Common myeloid progenitor, CD34-positive (primary cell): ENCODE data around the gene SLC22A1. TPM values are rescaled to one million over a fixed set of nuclear protein-coding genes. Genes with fewer than 3 reads are reported as not detected.

ENCODE experiments used
- CTCF ChIA-PET: fragments of 350-600 bp; sonication (Branson Sonifier 250); formaldehyde crosslinking; loops from one replicate; lab custom pipeline; 2021; ENCODE audit warnings: antibody characterized with exemption; lab: Charles Lee
- POLR2A ChIA-PET: fragments of 350-600 bp; sonication (Branson Sonifier 250); formaldehyde crosslinking; loops from one replicate; lab custom pipeline; 2021; ENCODE audit warnings: antibody characterized with exemption; lab: Charles Lee
- DNase-seq, 3 donors: peaks; one replicate each; pipeline versions ENCODE4 v3.0.0 to v3.0.0-alpha.2; 2013
- H3K27ac ChIP-seq, 2 experiments: 1 replicate in 1 of 2; 2 replicates in 1 of 2; pipeline ENCODE4 v1.7.0; 2013; ENCODE audit warnings: inconsistent platforms in 2 of 2, low read length in 2 of 2, mild to moderate bottlenecking in 2 of 2, low read depth in 1 of 2, moderate library complexity in 1 of 2; ENCODE audit not compliant: severe bottlenecking in 2 of 2, insufficient read depth in 1 of 2, poor library complexity in 1 of 2
- H3K27me3 ChIP-seq, 5 experiments: replicated peaks in 2 of 5; 1 replicate in 3 of 5; 2 replicates in 2 of 5; pipeline versions ENCODE4 v1.6.1 to v1.7.0; 2013; ENCODE audit warnings: low read length in 4 of 5, mild to moderate bottlenecking in 2 of 5, moderate library complexity in 2 of 5, inconsistent platforms in 1 of 5; ENCODE audit not compliant: insufficient read depth in 5 of 5, control insufficient read depth in 4 of 5
- H3K36me3 ChIP-seq, 4 experiments: 1 replicate in 2 of 4; 2 replicates in 2 of 4; pipeline versions ENCODE4 v1.6.1 to v1.7.0; 2013; ENCODE audit warnings: low read length in 3 of 4, control low read depth in 1 of 4, mild to moderate bottlenecking in 1 of 4; ENCODE audit not compliant: control insufficient read depth in 4 of 4, insufficient read depth in 4 of 4
- H3K4me1 ChIP-seq, 4 experiments: 1 replicate in 3 of 4; 2 replicates in 1 of 4; pipeline versions ENCODE4 v1.6.1 to v1.7.1; 2013; ENCODE audit warnings: low read length in 3 of 4, mild to moderate bottlenecking in 3 of 4, control low read depth in 1 of 4, inconsistent platforms in 1 of 4, moderate library complexity in 1 of 4; ENCODE audit not compliant: control insufficient read depth in 4 of 4, insufficient read depth in 4 of 4; ENCODE audit errors: control extremely low read depth in 1 of 4
- H3K4me3 ChIP-seq, 7 experiments: 1 replicate in 4 of 7; 2 replicates in 3 of 7; pipeline versions ENCODE4 v1.5.1 to v1.7.0; 2013; ENCODE audit warnings: mild to moderate bottlenecking in 7 of 7, low read length in 6 of 7, moderate library complexity in 6 of 7, inconsistent platforms in 2 of 7, low read depth in 2 of 7, control low read depth in 1 of 7; ENCODE audit not compliant: insufficient read depth in 4 of 7, control insufficient read depth in 1 of 7; ENCODE audit errors: extremely low read depth in 1 of 7
- H3K9me3 ChIP-seq, 5 experiments: 1 replicate in 4 of 5; 2 replicates in 1 of 5; pipeline versions ENCODE4 v1.6.1 to v1.7.1; 2013; ENCODE audit warnings: low read length in 4 of 5, mild to moderate bottlenecking in 2 of 5, inconsistent platforms in 1 of 5, low read depth in 1 of 5, moderate library complexity in 1 of 5; ENCODE audit not compliant: control insufficient read depth in 4 of 5, insufficient read depth in 2 of 5; ENCODE audit errors: control extremely low read depth in 1 of 5
- WGBS: methylation state at CpG from one replicate; pipeline ENCODE4 v1.1.5; 2013; ENCODE audit not compliant: insufficient coverage; 5-methylcytosine and 5-hydroxymethylcytosine counted together
- polyA plus RNA-seq: library from polyadenylated mRNA; unstranded; fragments of 120-200 nt; gene quantifications from one replicate; pipeline ENCODE4 v1.2.1, GENCODE V29; 2013

The SLC22A1 gene
- not detected for polyA plus RNA-seq

DNA sequence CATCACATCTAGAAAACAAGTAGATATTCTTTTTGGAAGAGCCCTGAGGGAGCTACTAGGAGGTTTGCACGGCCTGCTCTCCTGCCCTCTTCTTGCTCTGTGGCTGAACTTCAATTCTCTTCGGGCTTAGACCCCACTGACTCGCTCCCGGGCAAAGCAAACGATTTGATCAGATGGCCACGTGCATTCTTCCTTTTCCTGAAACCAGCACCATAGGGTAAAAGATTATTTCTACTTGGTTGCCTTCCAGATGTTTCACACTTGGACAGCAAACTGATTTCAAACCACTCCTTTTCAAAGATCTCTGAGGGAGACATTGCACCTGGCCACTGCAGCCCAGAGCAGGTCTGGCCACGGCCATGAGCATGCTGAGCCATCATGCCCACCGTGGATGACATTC lies at the start of gene SLC22A1:
Gene SLC22A1, plus strand, starts transcription at position 258 of the 400 bp plus-strand sequence. Its CDS starts 121 bp downstream, at position 379.
- ChIA-PET CTCF (interaction anchor here (1.2 kb wide), 1 partner anchor 16 kb away, joined by 3 read pairs; no protein-coding TSS in a partner anchor), POLR2A (no interaction called here)
- H3K36me3 ChIP-seq = no peaks in the 10 kb centered on the region
- H3K27me3 ChIP-seq = peaks cover 0 to 28% (median 6%) of the 10 kb centered on the region in 5 experiments
- 90% methylated on average over 4 of the region's 8 CpGs for WGBS
- no peaks in the 10 kb centered on the region for H3K4me1 ChIP-seq
- DNase-seq = no peak
- peaks cover 0 to 18% (median 8%) of the 10 kb centered on the region in 5 experiments for H3K9me3 ChIP-seq
- H3K27ac ChIP-seq = no peak within 1 kb of the TSS
- no peak within 1 kb of the TSS for H3K4me3 ChIP-seq

DNA sequence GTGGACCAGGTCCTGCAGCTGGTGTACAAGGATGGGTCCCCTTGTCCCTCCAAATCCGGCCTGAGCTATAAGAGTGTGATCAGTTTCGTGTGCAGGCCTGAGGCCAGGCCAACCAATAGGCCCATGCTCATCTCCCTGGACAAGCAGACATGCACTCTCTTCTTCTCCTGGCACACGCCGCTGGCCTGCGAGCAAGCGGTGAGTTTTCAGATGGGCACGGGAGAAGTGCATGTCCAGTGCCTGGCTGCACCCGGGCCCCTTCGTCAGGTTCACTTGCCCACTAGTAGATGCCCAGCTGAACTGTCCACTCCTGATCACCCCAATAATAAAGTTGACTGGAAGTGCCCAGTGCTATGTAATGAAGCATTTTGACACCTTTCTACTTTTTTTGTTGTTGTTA lies 48.3 kb upstream of the SLC22A1 start:
- Histone ChIP-seq H3K27me3 (peaks cover 0 to 31% (median 0%) of the 10 kb centered on the region in 5 experiments), H3K9me3 (no peaks in the 10 kb centered on the region), H3K36me3 (peaks cover 0 to 28% (median 3%) of the 10 kb centered on the region in 4 experiments), H3K4me1 (peaks cover 4 to 13% (median 7%) of the 10 kb centered on the region in 4 experiments), H3K4me3 (no peak overlapping the region), H3K27ac (no peak overlapping the region)
- POLR2A ChIA-PET = no interaction called here
- CTCF ChIA-PET = interaction anchor here (1.0 to 2.3 kb wide), 3 partner anchors 10 to 18 kb away, joined by 4 to 7 read pairs (median 7); no protein-coding TSS in a partner anchor
- DNase-seq = no peak
- 95% methylated on average over 7 of the region's 9 CpGs for WGBS

DNA sequence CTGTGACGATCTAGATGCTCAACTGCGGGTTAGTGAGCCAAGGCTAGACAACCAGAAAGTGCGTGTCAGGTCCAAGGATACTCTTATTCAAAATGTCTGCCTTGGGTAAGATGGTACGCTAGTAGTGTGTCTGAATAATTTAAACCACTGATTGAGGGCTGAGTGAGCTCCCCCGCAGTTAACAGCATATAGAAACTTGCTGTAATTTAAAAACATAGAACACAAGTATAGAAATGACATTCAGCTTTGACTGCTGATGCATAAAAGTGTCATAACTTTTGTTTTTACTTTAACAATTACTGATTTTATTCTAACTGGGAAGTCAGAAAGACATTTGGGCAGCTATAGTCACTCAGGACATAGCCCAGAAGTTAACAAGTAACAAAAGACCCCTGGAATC lies 45.6 kb upstream of the SLC22A1 start:
- Histone ChIP-seq H3K9me3 (peaks cover 0 to 2% (median 0%) of the 10 kb centered on the region in 5 experiments), H3K4me1 (no peaks in the 10 kb centered on the region), H3K4me3 (no peak overlapping the region), H3K27ac (no peak overlapping the region), H3K27me3 (peaks cover 0 to 13% (median 0%) of the 10 kb centered on the region in 5 experiments), H3K36me3 (peaks cover 0 to 37% (median 7%) of the 10 kb centered on the region in 4 experiments)
- no peak for DNase-seq
- ChIA-PET CTCF (interaction anchor here (0.8 to 4.3 kb wide), 5 partner anchors 8 to 29 kb away, joined by 3 to 21 read pairs (median 3); no protein-coding TSS in a partner anchor), POLR2A (no interaction called here)
- 94% methylated on average over 3 of the region's 5 CpGs for WGBS

DNA sequence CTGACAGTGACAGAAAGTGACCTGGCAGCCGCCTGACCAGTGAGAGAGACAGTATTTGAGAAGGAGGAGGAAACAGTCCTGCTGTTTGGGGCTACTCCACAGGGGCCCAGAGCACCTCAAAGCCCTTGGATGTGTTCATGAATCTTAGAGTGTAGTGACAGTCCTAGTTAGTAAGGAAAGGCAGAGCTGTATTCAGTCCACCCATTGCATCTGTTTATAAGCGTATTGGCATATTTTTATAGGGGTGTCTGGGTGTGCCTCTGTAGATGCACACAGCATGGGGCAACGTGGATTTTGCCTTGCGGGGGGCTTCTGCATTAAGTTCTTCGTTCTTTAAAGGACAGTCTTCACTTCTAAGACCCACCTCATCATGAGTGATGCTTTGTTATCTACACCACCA lies 44.6 kb upstream of the SLC22A1 start:
- CTCF ChIA-PET = interaction anchor here (4.3 kb wide), 1 partner anchor 11 kb away, joined by 21 read pairs; no protein-coding TSS in a partner anchor

GRCh38 chr6:160077526-160077925 lies 44.1 kb upstream of the SLC22A1 start:
- Histone ChIP-seq H3K27ac (no peak overlapping the region), H3K27me3 (peaks cover 0 to 6% (median 0%) of the 10 kb centered on the region in 5 experiments), H3K4me3 (no peak overlapping the region), H3K9me3 (peaks cover 0 to 7% (median 0%) of the 10 kb centered on the region in 5 experiments), H3K36me3 (peaks cover 0 to 26% (median 6%) of the 10 kb centered on the region in 4 experiments), H3K4me1 (no peaks in the 10 kb centered on the region)
- CTCF ChIA-PET = interaction anchor here (0.8 to 4.3 kb wide), 2 partner anchors 11 to 16 kb away, joined by 3 to 21 read pairs; no protein-coding TSS in a partner anchor
- no peak for DNase-seq
- POLR2A ChIA-PET = no interaction called here
- no CpG with 5 or more reads among the region's 2 CpGs for WGBS

More for the DNA sequence above, 44.6 kb upstream of the SLC22A1 start:
- H3K27me3 ChIP-seq = peaks cover 0 to 7% (median 0%) of the 10 kb centered on the region in 5 experiments
- no peak for DNase-seq
- peaks cover 0 to 7% (median 0%) of the 10 kb centered on the region in 5 experiments for H3K9me3 ChIP-seq
- H3K36me3 ChIP-seq = peaks cover 0 to 30% (median 6%) of the 10 kb centered on the region in 4 experiments
- no peak overlapping the region for H3K4me3 ChIP-seq
- WGBS = 100% methylated on average over 2 of the region's 5 CpGs
- POLR2A ChIA-PET = no interaction called here
- no peak overlapping the region for H3K27ac ChIP-seq
- H3K4me1 ChIP-seq = no peaks in the 10 kb centered on the region

GRCh38 chr6:160078883-160079685 lies 42.5 kb upstream of the SLC22A1 start:
- H3K27ac ChIP-seq = no peak overlapping the region
- H3K9me3 ChIP-seq = peaks cover 0 to 7% (median 0%) of the 10 kb centered on the region in 5 experiments
- H3K4me1 ChIP-seq = no peaks in the 10 kb centered on the region
- H3K36me3 ChIP-seq = peaks cover 0 to 22% (median 6%) of the 10 kb centered on the region in 4 experiments
- peaks cover 0 to 4% (median 0%) of the 10 kb centered on the region in 5 experiments for H3K27me3 ChIP-seq
- H3K4me3 ChIP-seq = no peak overlapping the region
- CTCF ChIA-PET = interaction anchor here (1.0 to 4.3 kb wide), 2 partner anchors 9 to 24 kb away, joined by 3 to 21 read pairs; no protein-coding TSS in a partner anchor
- no peak for DNase-seq
- 98% methylated on average over 14 of the region's 23 CpGs for WGBS
- POLR2A ChIA-PET = no interaction called here
